HEK293 (cell line): ENCODE data around the gene COL13A1.
A peak's percentile ranks its signal among the peaks of the same experiment; 100 is the strongest.

Experiments used
- CTCF ChIA-PET: fragments of 350-600 bp; formaldehyde crosslinking; extraction: SDS; loops from one replicate; lab custom pipeline; 2021; ENCODE audit warnings: antibody characterized with exemption; lab: Yijun Ruan, JAX
- POLR2A ChIA-PET: fragments of 300-600 bp; formaldehyde crosslinking; extraction: SDS; loops from one replicate; lab custom pipeline; 2020; ENCODE audit warnings: antibody characterized with exemption, inconsistent platforms; lab: Yijun Ruan, JAX
- H3K27ac ChIP-seq: fragments of 200-500 bp; sonication (Bioruptor generic); 2 replicates; pipeline ENCODE4 v1.5.1; 2014; ENCODE audit warnings: low read depth, low read length, control low read depth, inconsistent platforms; ENCODE audit errors: extremely low read depth
- H3K36me3 ChIP-seq, 2 experiments: fragments of 200-500 bp in 1 of 2; sonication (Bioruptor generic) in 1 of 2; 1 replicate in 1 of 2; 2 replicates in 1 of 2; pipeline ENCODE4 v1.5.1; 2014 to 2017; ENCODE audit warnings: inconsistent platforms in 2 of 2, low read length in 2 of 2; ENCODE audit not compliant: control insufficient read depth in 2 of 2, insufficient read depth in 1 of 2
- H3K4me1 ChIP-seq: fragments of 200-500 bp; sonication (Bioruptor generic); 2 replicates; pipeline ENCODE4 v1.5.1; 2014; ENCODE audit warnings: mild to moderate bottlenecking, low read length, inconsistent platforms; ENCODE audit not compliant: control insufficient read depth, insufficient read depth
- H3K4me3 ChIP-seq: 2 replicates; pipeline ENCODE4 v1.5.1; 2011; ENCODE audit warnings: low read depth, mild to moderate bottlenecking, control low read depth, low read length, moderate library complexity
- H3K9me3 ChIP-seq: fragments of 200-500 bp; sonication (Bioruptor generic); 2 replicates; pipeline ENCODE4 v1.5.1; 2014; ENCODE audit warnings: low read depth, low read length, inconsistent platforms; ENCODE audit not compliant: control insufficient read depth, insufficient read depth
- AEBP2 ChIP-seq: fragments of 450-650 bp; formaldehyde crosslinking; IDR thresholded peaks from 2 replicates; pipeline ENCODE4 v1.5.1; 2016; ENCODE audit warnings: missing biosample characterization, missing genetic modification characterization, borderline replicate concordance
- EGR2 ChIP-seq: fragments of 450-650 bp; formaldehyde crosslinking; IDR thresholded peaks from 2 replicates; pipeline ENCODE4 v1.5.1; 2016; ENCODE audit warnings: low read depth, missing biosample characterization, missing genetic modification characterization
- GLI4 ChIP-seq: fragments of 450-650 bp; formaldehyde crosslinking; IDR thresholded peaks from 2 replicates; pipeline ENCODE4 v1.5.1; 2016; ENCODE audit warnings: missing biosample characterization, missing genetic modification characterization
- KLF16 ChIP-seq: fragments of 450-650 bp; formaldehyde crosslinking; IDR thresholded peaks from 2 replicates; pipeline ENCODE4 v1.5.1; 2017; ENCODE audit warnings: missing biosample characterization, missing genetic modification characterization
- KLF17 ChIP-seq: fragments of 450-650 bp; formaldehyde crosslinking; IDR thresholded peaks from 2 replicates; pipeline ENCODE4 v1.5.1; 2016; ENCODE audit warnings: missing biosample characterization, missing genetic modification characterization
- PATZ1 ChIP-seq: fragments of 450-650 bp; formaldehyde crosslinking; IDR thresholded peaks from 2 replicates; pipeline ENCODE4 v1.5.1; 2016; ENCODE audit warnings: missing biosample characterization, missing genetic modification characterization
- REPIN1 ChIP-seq: fragments of 450-650 bp; formaldehyde crosslinking; IDR thresholded peaks from 2 replicates; pipeline ENCODE4 v1.5.1; 2017; ENCODE audit warnings: missing biosample characterization, missing genetic modification characterization, low read depth
- TCF7L2 ChIP-seq: IDR thresholded peaks from 2 replicates; pipeline ENCODE4 v1.6.1; 2011; ENCODE audit warnings: low read depth, mild to moderate bottlenecking, inconsistent platforms, low read length, moderate library complexity, borderline replicate concordance
- ZBTB21 ChIP-seq: fragments of 450-650 bp; formaldehyde crosslinking; IDR thresholded peaks from 2 replicates; pipeline ENCODE4 v1.5.1; 2017; ENCODE audit warnings: missing biosample characterization, missing genetic modification characterization
- ZBTB8A ChIP-seq: fragments of 450-650 bp; formaldehyde crosslinking; IDR thresholded peaks from 2 replicates; pipeline ENCODE4 v1.5.1; 2016; ENCODE audit warnings: missing biosample characterization, missing genetic modification characterization
- ZFP3 ChIP-seq: fragments of 450-650 bp; formaldehyde crosslinking; IDR thresholded peaks from 2 replicates; pipeline ENCODE4 v1.5.1; 2016; ENCODE audit warnings: low read depth, missing biosample characterization, missing genetic modification characterization
- ZIC2 ChIP-seq: fragments of 450-650 bp; formaldehyde crosslinking; IDR thresholded peaks from 2 replicates; pipeline ENCODE4 v1.5.1; 2016; ENCODE audit warnings: missing biosample characterization, missing genetic modification characterization
- ZNF175 ChIP-seq: fragments of 450-650 bp; formaldehyde crosslinking; IDR thresholded peaks from 2 replicates; pipeline ENCODE4 v1.5.1; 2016; ENCODE audit warnings: missing biosample characterization, missing genetic modification characterization
- ZNF26 ChIP-seq: fragments of 450-650 bp; formaldehyde crosslinking; IDR thresholded peaks from 2 replicates; pipeline ENCODE4 v1.5.1; 2016; ENCODE audit warnings: missing biosample characterization, missing genetic modification characterization
- ZNF280C ChIP-seq: fragments of 450-650 bp; formaldehyde crosslinking; IDR thresholded peaks from 2 replicates; pipeline ENCODE4 v1.5.1; 2016; ENCODE audit warnings: missing biosample characterization, missing genetic modification characterization
- ZNF311 ChIP-seq: fragments of 450-650 bp; formaldehyde crosslinking; IDR thresholded peaks from 2 replicates; pipeline ENCODE4 v1.5.1; 2017; ENCODE audit warnings: missing biosample characterization, missing genetic modification characterization, borderline replicate concordance
- ZNF37A ChIP-seq: fragments of 450-650 bp; IDR thresholded peaks from 2 replicates; pipeline ENCODE4 v1.5.1; 2018; ENCODE audit warnings: missing biosample characterization, missing genetic modification characterization
- ZNF394 ChIP-seq: fragments of 450-650 bp; formaldehyde crosslinking; IDR thresholded peaks from 2 replicates; pipeline ENCODE4 v1.5.1; 2016; ENCODE audit warnings: missing biosample characterization, missing genetic modification characterization, mild to moderate bottlenecking, moderate library complexity, borderline replicate concordance
- ZNF473 ChIP-seq: fragments of 450-650 bp; formaldehyde crosslinking; IDR thresholded peaks from 2 replicates; pipeline ENCODE4 v1.5.1; 2017; ENCODE audit warnings: missing biosample characterization, missing genetic modification characterization
- ZNF561 ChIP-seq: fragments of 450-650 bp; IDR thresholded peaks from 2 replicates; pipeline ENCODE4 v1.5.1; 2018; ENCODE audit warnings: missing biosample characterization, missing genetic modification characterization, borderline replicate concordance
- ZNF571 ChIP-seq: fragments of 450-650 bp; formaldehyde crosslinking; IDR thresholded peaks from 2 replicates; pipeline ENCODE4 v1.5.0; 2017; ENCODE audit warnings: missing biosample characterization, missing genetic modification characterization
- ZNF677 ChIP-seq: fragments of 450-650 bp; IDR thresholded peaks from 2 replicates; pipeline ENCODE4 v1.5.0; 2018; ENCODE audit warnings: missing biosample characterization, mild to moderate bottlenecking, missing genetic modification characterization, moderate library complexity
- ZNF777 ChIP-seq: fragments of 450-650 bp; formaldehyde crosslinking; IDR thresholded peaks from 2 replicates; pipeline ENCODE4 v1.5.1; 2017; ENCODE audit warnings: missing biosample characterization, missing genetic modification characterization, borderline replicate concordance

COL13A1 gene

GRCh38 chr10:69847458-69847857 is 45.8 kb downstream of the COL13A1 start:
- Histone ChIP-seq H3K27ac (no peak overlapping the region), H3K4me1 (peaks cover 2% of the 10 kb centered on the region; the same call in 1 of the 2 replicates), H3K4me3 (no peak overlapping the region), H3K9me3 (no peaks in the 10 kb centered on the region), H3K36me3 (no peaks in the 10 kb centered on the region)
- ChIA-PET CTCF (interaction anchor here (0.6 kb wide), 1 partner anchor 35 kb away, joined by 3 read pairs; no protein-coding TSS in a partner anchor), POLR2A (no interaction called here)
- TF ChIP-seq ZBTB8A (tag by site-specific recombination) (no peak), ZNF473 (tag by site-specific recombination) (no peak), ZNF394 (tag by site-specific recombination) (no peak), AEBP2 (tag by site-specific recombination) (no peak), TCF7L2 (no peak), ZIC2 (tag by site-specific recombination) (0 out of 2 replicates have a peak, but pooled peaks have one; percentile 21), ZNF37A (tag by site-specific recombination) (no peak), ZNF175 (tag by site-specific recombination) (no peak)

- no peak overlapping the region for H3K27ac ChIP-seq
- H3K4me3 ChIP-seq = no peak overlapping the region
- CTCF ChIA-PET = interaction anchor here (0.6 to 1.3 kb wide), 2 partner anchors 36 to 67 kb away, joined by 3 read pairs; no protein-coding TSS in a partner anchor
- no peaks in the 10 kb centered on the region for H3K36me3 ChIP-seq
- POLR2A ChIA-PET = no interaction called here
- H3K9me3 ChIP-seq = no peaks in the 10 kb centered on the region
- TF ChIP-seq PATZ1 (no peak), ZNF561 (tag by site-specific recombination) (no peak), ZBTB21 (tag by site-specific recombination) (no peak), GLI4 (tag by site-specific recombination) (no peak), REPIN1 (tag by site-specific recombination) (no peak), ZNF311 (tag by site-specific recombination) (no peak), ZNF677 (no peak), EGR2 (no peak), ZNF571 (tag by site-specific recombination) (no peak), KLF16 (tag by site-specific recombination) (no peak), ZNF777 (tag by site-specific recombination) (no peak), ZNF26 (tag by site-specific recombination) (no peak), KLF17 (tag by site-specific recombination) (no peak), ZFP3 (tag by site-specific recombination) (no peak), ZNF280C (tag by site-specific recombination) (no peak)
- H3K4me1 ChIP-seq = peaks cover 2% of the 10 kb centered on the region; the same call in 1 of the 2 replicates
Observed at GRCh38 chr10:69847883-69848282, 46.2 kb downstream of the COL13A1 start.
